NCI-H82 (cell line): ENCODE measurements around the gene SSR4.
"Not testable (repeated sequence)": the region's sequence is repeated elsewhere in the genome, so short reads cannot be mapped to it uniquely, and the experiment has no call there.

Experiments used
- DNase-seq: peaks from one replicate; lab custom pipeline; 2025; lab: John Stamatoyannopoulos, UW

The SSR4 gene

GRCh38 chrX:153794018-153794896, at the start of gene SSR4, which contains the start of gene IDH3G:
Gene SSR4, plus strand, starts transcription at chrX:153794668. Its CDS starts 20 bp downstream, at chrX:153794688.
Gene IDH3G, minus strand, starts transcription at chrX:153794375. Its CDS starts 49 bp downstream, at chrX:153794326.
- peak; percentile 98 for DNase-seq

- DNase-seq = peak; percentile 23
These were observed 49.4 kb upstream of the SSR4 start for GRCh38 chrX:153745067-153745433.

DNA sequence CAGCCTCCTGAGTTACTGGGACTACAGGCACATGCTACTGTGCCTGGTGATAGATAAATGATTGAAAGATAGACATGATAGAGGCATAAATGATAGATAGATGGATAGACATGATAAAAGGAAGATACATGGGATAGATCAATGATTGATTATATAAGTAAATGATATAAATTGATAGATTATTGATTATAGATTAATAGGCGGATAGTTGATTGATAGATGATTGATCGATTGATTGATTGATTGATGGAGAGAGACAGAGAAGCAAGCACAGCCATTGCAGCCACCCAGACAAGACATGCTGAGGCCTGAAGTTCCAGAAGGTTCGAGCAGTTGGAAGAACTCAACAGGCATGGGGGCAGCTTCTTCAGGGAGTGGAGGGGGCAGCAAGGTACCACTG, 48.1 kb upstream of the SSR4 start:
- DNase-seq = no peak

DNA sequence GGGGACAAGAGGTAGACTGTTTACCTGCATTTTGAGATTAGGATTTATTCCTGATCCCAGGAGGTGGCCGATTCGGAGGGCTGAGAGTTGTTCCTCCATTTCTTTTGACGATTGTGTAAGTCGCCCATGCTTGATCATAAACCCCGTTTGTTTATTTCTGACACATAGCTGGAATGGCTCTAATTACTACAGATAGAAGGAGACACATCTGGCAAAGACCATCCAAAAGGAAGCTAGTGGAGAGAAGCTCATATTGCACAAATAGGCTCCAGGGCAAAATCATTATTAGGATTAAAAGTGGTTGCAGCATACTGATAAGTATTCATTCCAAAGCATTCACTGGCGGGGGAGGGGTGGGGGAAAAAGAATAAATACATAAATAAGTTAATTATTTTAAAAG, 47.5 kb upstream of the SSR4 start:
- not testable (repeated sequence) for DNase-seq

DNA sequence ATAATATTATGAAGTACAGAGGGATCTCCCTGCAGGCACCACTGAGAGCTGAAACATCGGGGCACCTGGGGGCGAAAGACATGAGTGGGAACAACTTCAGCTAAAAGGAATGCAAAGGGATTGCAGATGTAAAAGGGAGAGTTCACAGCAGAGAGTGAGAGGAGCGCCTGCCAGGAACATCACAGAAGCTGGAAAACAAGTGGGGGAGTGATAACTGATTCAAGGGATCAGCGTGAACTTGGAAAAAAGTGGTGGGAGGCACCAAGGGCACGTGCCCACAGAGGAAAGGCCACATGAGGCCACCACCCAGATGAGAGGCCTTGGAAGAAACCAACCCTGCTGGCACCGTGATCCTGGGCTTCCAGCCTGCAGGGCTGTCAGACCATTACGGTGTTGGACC, 45.5 kb upstream of the SSR4 start:
- not testable (repeated sequence) for DNase-seq

GRCh38 chrX:153750127-153750774, 44.2 kb upstream of the SSR4 start:
- DNase-seq = no peak

DNA sequence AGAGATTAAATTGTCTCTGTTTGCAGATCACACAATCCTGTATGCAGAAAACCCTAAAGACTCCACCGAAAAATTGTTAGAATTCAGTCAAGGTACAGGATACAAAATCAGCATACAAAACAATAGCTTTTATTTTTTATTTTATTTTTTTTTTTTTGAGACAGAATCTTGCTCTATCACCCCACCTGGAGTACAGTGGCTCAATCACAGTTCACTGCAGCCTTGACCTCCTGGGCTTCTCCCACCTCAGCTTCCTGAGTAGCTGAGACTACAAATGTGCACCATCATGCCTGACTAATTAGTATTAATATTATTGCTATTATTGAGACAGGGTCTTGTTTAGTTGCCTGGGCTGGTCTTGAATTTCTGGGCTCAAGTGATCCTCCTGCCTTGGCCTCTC, 39.3 kb upstream of the SSR4 start:
- no peak for DNase-seq

DNA sequence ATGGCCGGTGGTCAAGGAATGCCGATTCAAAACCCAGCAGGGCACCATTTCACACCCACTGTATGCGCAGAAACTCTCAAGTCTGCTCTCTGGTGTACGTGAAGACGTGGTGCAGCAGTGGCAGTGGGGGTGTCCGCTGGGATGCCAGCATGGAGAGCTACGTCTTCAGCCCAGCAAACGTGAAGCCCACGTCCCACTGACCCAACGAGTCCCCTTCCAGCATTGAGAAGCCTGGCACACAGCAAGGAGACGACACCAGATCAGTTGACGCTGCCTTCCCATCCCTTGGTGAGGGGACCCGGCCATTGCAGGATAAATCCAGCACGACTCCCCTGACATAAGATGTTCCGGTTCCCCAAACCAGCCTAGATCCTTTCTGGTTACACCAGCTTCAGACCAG, 32.6 kb upstream of the SSR4 start:
- DNase-seq = no peak

- DNase-seq = peak; percentile 66
These were observed 31.8 kb upstream of the SSR4 start for GRCh38 chrX:153762626-153763173.

DNA sequence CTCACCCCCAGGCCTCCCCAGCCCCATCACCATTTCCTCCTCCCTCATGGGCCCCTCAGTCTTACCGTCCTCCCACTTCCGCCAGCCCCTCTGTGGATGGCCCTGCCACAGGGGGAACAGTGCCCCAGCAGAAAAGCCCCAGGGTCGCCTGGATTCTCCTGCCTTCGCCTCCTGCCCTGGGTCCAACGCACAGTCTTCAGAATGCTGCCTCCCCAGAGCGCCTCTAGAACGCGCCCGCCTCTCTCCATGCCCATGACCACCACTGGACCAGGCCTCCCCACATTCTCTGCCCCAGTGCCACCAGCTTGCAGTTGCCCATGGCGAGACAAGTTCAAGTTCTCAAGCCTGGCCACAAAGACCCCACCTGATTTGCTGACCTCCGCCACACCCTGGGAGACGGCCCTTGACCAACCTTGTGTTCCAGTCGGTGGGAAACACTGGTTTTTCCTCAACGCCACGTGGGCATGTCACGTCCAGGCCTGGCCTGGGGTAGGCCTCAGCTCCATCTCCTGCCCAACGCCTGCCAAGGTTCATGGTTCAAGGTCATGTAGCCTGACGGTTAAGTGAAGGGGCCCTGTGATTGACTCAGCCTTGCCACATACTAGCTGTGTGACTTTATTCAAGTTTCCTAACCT, 31.1 kb upstream of the SSR4 start:
- DNase-seq = no peak

- DNase-seq = peak; percentile 84
These were observed 30.3 kb upstream of the SSR4 start, which contains the start of gene PLXNB3 for GRCh38 chrX:153763989-153764755. Gene PLXNB3, plus strand, starts transcription at chrX:153764249. Its CDS starts 1,287 bp downstream, at chrX:153765536.

DNA sequence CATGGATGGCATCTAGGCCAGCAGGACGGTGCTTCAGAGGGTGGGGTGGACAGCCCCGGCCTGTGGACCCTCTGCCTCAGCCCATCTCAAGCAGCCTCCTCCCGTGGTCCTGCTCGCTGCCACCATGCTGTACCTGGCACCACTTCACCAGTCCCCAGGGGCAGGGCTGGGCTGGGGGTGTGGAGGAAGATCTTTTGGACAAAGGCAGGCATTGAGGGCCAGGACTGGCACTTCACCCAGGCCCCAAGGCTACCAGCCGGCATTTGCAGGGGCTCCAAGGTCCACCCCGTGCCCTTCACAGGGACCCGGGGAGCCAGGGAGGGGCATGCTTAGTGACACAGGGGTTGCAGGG, 29.7 kb upstream of the SSR4 start:
- no peak for DNase-seq

GRCh38 chrX:153765138-153766079, 29.1 kb upstream of the SSR4 start:
- DNase-seq = no peak

GRCh38 chrX:153766098-153766817, 28.2 kb upstream of the SSR4 start:
- DNase-seq = peak; percentile 53

GRCh38 chrX:153766871-153767673, 27.4 kb upstream of the SSR4 start:
- DNase-seq = no peak

DNA sequence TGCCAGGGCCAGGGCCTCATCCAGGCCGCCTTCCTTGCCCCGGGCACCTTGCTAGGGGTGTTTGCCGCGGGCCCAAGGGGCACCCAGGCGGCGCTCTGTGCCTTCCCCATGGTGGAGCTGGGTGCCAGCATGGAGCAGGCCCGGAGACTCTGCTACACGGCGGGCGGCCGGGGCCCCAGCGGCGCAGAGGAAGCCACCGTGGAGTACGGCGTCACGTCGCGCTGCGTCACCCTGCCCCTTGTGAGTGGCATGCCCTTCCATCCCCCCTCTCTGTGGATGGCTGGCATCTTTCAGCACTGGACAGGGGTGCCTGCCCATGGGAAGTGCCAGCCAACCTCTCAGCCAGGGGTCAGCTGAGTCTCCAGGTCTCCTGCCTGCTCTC, 26.8 kb upstream of the SSR4 start:
- no peak for DNase-seq

GRCh38 chrX:153768311-153769157, 25.9 kb upstream of the SSR4 start:
- DNase-seq = no peak
